K562 treated with DMSO at 1 percent for 4 hours (cell line): ENCODE data around the gene CLEC18B. TPM values are rescaled to one million over a fixed set of nuclear protein-coding genes. Genes with fewer than 3 reads are reported as not detected.

ENCODE experiments used
- total RNA-seq: library from RNA; unstranded; fragments of 300-600 nt; gene quantifications from 2 replicates; pipeline ENCODE4 v1.2.3, GENCODE V29; 2022; ENCODE audit not compliant: insufficient read depth

The CLEC18B gene
- total RNA-seq: 1.6 and 6.8 TPM in 2 replicates

GRCh38 chr16:74420612-74421481, at the start of gene CLEC18B:
Gene CLEC18B, minus strand, starts transcription at chr16:74421478. Its CDS starts 208 bp downstream, at chr16:74421270.

Other genes starting within 250 kb of the CLEC18B start
- 120 and 122 TPM in 2 replicates for gene PSMD7, start 124.7 kb downstream of the CLEC18B start, total RNA-seq
- 0.85 TPM in 1 of 2 replicates, not detected in the other for gene NPIPB15, start 45.2 kb downstream of the CLEC18B start, total RNA-seq
- 17.7 and 21.4 TPM in 2 replicates for gene GLG1, start 185.6 kb upstream of the CLEC18B start, total RNA-seq
- 41.8 and 47.2 TPM in 2 replicates for gene RFWD3, start 245.4 kb upstream of the CLEC18B start, total RNA-seq